ENCODE measurements around the gene ELF1. TPM values are rescaled to one million over a fixed set of nuclear protein-coding genes. Genes with fewer than 3 reads are reported as not detected.

The ELF1 gene
- total and polyA plus RNA-seq, 2 of the 8 experiments (the other 6 are each of a cell fraction or from before 2014, with no cell fraction given), result 5.6 to 18.2 TPM

GRCh38 chr13:40928980-40929379 is 90.1 kb downstream of the ELF1 start:
- Histone ChIP-seq H2AFZ (ENCODE audit: low read length) (no peak overlapping the region), H3K27ac (ENCODE audit: low read depth, low read length) (no peak overlapping the region), H3K4ac (replicated peaks; ENCODE audit: insufficient read length, low read depth, low read length) (no peak overlapping the region), H2AK5ac (ENCODE audit: low read depth, low read length) (no peak overlapping the region), H4K91ac (replicated peaks; ENCODE audit: insufficient read length, low read length) (no peak overlapping the region), H4K5ac (ENCODE audit: insufficient read length, low read depth, low read length) (no peak overlapping the region), H3K23ac (ENCODE audit: insufficient read length) (no peak overlapping the region), H3K14ac (ENCODE audit: insufficient read length) (no peak overlapping the region), H3K9me3 (ENCODE audit: insufficient read depth in 2 of 2, low read depth in 1 of 2, low read length in 1 of 2) (no peaks in the 10 kb centered on the region), H3K9ac (replicated peaks in 1 of 4; ENCODE audit: extremely low read depth in 1 of 4, low read depth in 3 of 4, low read length in 3 of 4) (no peak overlapping the region), H2BK5ac (ENCODE audit: low read depth, low read length) (no peak overlapping the region), H2BK12ac (ENCODE audit: low read depth, low read length) (no peak overlapping the region), H3K56ac (replicated peaks; ENCODE audit: insufficient read length, low read depth, low read length) (no peak overlapping the region), H3K27me3 (replicated peaks in 1 of 4; ENCODE audit: control insufficient read depth in 3 of 4, extremely low read depth in 1 of 4, insufficient read depth in 3 of 4, low read length in 3 of 4) (no peaks in the 10 kb centered on the region), H3K4me1 (replicated peaks in 1 of 4; ENCODE audit: control insufficient read depth in 3 of 4, insufficient read depth in 4 of 4, low read length in 3 of 4) (peaks cover 0 to 3% (median under 1%) of the 10 kb centered on the region in 4 experiments; a peak in 1 of 7 replicates), H3K79me1 (ENCODE audit: low read depth, low read length) (no peaks in the 10 kb centered on the region), H3K4me3 (ENCODE audit: extremely low read depth in 1 of 4, insufficient read depth in 2 of 4, low read depth in 3 of 4, low read length in 4 of 4) (no peak overlapping the region), H3K23me2 (ENCODE audit: low read depth, low read length) (no peaks in the 10 kb centered on the region), H2BK120ac (replicated peaks; ENCODE audit: low read depth, low read length) (no peak overlapping the region), H3K18ac (ENCODE audit: extremely low read depth, low read length) (no peak overlapping the region), H3K4me2 (ENCODE audit: insufficient read depth in 1 of 2, low read depth in 2 of 2, low read length in 2 of 2) (no peak overlapping the region; a peak in 1 of 4 replicates), H4K8ac (ENCODE audit: extremely low read depth, insufficient read depth, low read length) (no peak overlapping the region), H3K79me2 (ENCODE audit: control insufficient read depth in 1 of 2, insufficient read depth in 2 of 2, low read length in 2 of 2) (no peaks in the 10 kb centered on the region), H3K36me3 (ENCODE audit: control insufficient read depth in 2 of 4, insufficient read depth in 4 of 4, low read length in 3 of 4) (peaks cover 0 to 6% (median 0%) of the 10 kb centered on the region in 4 experiments; a peak in 1 of 8 replicates), H2BK15ac (ENCODE audit: low read length) (no peak overlapping the region), H4K20me1 (replicated peaks in 1 of 2; ENCODE audit: control insufficient read depth in 1 of 2, insufficient read depth in 2 of 2, low read length in 2 of 2) (no peaks in the 10 kb centered on the region), H2BK20ac (ENCODE audit: low read length) (no peak overlapping the region)
- ChIA-PET POLR2A (ENCODE audit: partially characterized antibody) (no interaction called here), CTCF (ENCODE audit: partially characterized antibody) (interaction anchor here (0.7 to 1.2 kb wide), 3 partner anchors 14 to 45 kb away, joined by 3 read pairs; no protein-coding TSS in a partner anchor)
- no peak for TF ChIP-seq TBP (IDR thresholded peaks at IDR 0.05; ENCODE audit: low read depth, low read length)
- no peak for TF ChIP-seq MAFK (IDR thresholded peaks at IDR 0.05; ENCODE audit: low read depth, low read length)
- no peak for DNase-seq (ENCODE audit: low read depth in 1 of 2, low spot score in 2 of 2)
- 72% methylated on average over 3 of the region's 3 CpGs; no CpG with 5 or more reads in 1 of the 2 experiments for WGBS, 2 experiments (ENCODE audit: extremely low coverage in 1 of 2, insufficient coverage in 1 of 2, insufficient read length in 1 of 2, insufficient replicate concordance in 2 of 2, low coverage in 1 of 2, low lambda C conversion rate in 2 of 2, missing lambda C conversion rate in 1 of 2)
- no peak for FAIRE-seq
